ENCODE measurements around the gene SLC30A4.

DNA sequence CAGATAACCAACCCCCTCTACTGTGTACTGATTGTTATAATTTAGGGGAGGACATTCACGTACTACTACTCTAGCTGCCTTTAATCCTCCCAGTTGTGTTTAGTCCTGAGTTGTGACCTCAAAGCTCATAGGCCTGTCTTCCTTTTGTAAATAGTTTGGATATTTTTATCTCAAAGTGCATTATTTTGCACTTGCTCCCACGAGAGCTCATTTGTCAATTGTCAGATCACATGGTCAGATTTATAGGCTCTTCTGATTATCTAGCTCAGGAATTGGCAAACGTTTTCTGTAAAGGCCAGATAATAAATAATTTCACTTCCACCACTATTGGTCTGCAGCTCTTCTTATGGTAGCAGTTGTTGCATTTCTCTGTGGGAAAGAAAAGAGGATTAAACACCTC lies 14.4 kb upstream of the SLC30A4 start:
- TF ChIP-seq POLR2AphosphoS5 (IDR thresholded peaks at IDR 0.05) (no peak), POLR2A (IDR thresholded peaks at IDR 0.05) (no peak)
